ENCODE data around the gene DDX4.

Gene DDX4

DNA sequence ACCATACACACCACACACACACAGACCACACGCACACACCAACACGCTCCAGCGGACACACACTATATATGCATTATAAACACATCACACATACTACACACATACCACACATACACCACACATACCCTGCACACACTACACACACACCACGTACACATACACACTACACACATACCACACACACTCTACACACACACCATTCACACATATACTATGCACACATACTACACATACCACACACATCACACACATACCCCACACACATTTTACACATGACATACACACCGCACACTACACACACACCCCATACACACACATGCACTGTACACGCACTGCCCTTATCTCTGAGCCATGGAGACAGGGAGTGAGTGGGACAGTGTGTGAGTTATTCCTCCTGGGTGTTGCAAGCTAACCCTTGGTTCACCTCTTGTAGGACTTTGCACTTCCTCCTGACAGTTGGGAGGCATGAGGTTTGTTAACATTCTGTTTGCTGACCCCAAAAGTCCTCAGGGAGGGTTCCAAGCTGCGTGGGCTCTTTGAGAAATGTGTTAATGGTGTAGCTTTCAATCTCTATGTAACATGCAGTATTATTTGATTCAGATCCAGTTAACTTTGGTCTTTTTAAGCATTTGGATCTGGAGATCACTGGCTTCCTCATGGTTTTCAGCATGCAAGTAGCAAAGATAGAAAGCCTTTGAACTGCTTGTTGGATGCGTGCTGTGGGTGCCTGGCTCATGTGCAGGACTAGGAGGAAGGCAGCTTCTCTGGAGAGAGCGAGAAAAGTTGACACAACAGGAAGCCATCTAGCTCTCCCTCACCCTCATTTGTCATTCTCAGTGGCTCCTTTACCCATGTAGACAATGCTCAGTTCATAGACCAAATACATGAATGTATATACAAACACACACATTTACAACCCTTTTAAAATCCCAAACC lies 127.0 kb downstream of the DDX4 start:
- Histone ChIP-seq H3K36me3 (ENCODE audit: insufficient read depth, low read length) (no peaks in the 10 kb centered on the region), H3K27ac (ENCODE audit: low read depth, low read length) (no peak overlapping the region), H3K4me3 (ENCODE audit: low read depth, low read length) (no peak overlapping the region), H3K4me1 (ENCODE audit: control insufficient read depth, insufficient read depth, low read length, unreplicated experiment) (peaks cover 24% of the 10 kb centered on the region), H2AFZ (ENCODE audit: low read length, unreplicated experiment) (no peak overlapping the region), H3K79me2 (ENCODE audit: control insufficient read depth, insufficient read depth, low read length, unreplicated experiment) (no peaks in the 10 kb centered on the region), H3K27me3 (ENCODE audit: insufficient read depth, low read length) (no peaks in the 10 kb centered on the region)

DNA sequence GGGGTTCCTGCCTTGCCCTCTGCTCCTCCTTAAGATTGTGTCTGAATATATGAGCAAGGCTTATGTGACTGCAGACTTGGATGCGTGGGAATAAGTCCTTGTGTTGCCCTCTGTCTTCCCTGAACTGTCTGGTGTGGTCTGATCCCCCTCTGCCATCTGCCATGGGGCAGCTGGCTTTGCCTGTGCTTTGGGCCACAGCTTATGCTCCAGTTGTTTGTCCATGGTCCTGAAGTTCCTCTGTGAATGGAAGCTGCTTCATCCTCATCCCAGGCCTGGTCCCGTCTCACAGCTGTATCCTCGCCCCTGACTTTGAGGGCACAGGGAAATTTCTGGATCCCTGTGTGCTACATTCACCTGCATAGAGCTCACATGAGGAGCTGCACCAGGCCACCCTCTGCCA lies 128.0 kb downstream of the DDX4 start:
- no peak overlapping the region for H3K27ac ChIP-seq (ENCODE audit: low read depth, low read length)
- no peak overlapping the region for H2AFZ ChIP-seq (ENCODE audit: low read length, unreplicated experiment)
- H3K27me3 ChIP-seq (ENCODE audit: insufficient read depth, low read length), result no peaks in the 10 kb centered on the region
- H3K4me3 ChIP-seq (ENCODE audit: low read depth, low read length), result no peak overlapping the region
- no peaks in the 10 kb centered on the region for H3K79me2 ChIP-seq (ENCODE audit: control insufficient read depth, insufficient read depth, low read length, unreplicated experiment)
- peaks cover 24% of the 10 kb centered on the region for H3K4me1 ChIP-seq (ENCODE audit: control insufficient read depth, insufficient read depth, low read length, unreplicated experiment)
- no peaks in the 10 kb centered on the region for H3K36me3 ChIP-seq (ENCODE audit: insufficient read depth, low read length)

DNA sequence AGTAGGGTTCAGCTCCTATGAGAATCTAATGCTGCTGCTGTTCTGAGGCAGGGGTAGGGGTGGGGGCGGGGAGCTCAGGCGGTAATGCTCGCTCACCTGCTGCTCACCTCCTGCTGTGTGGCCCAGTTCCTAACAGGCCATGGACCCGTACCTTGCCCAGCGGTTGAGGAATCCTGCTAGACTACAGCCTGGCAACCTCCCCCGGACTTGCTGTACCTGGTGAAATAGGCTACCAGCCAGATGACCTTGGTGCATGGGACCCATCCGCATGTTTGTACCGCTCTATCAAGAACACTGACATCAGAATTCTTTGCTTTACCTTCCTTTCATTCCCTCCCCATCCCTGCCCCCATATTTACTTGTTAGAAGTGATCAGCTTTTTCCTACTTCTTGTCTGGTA lies 128.6 kb downstream of the DDX4 start:
- peaks cover 24% of the 10 kb centered on the region for H3K4me1 ChIP-seq (ENCODE audit: control insufficient read depth, insufficient read depth, low read length, unreplicated experiment)
- H3K79me2 ChIP-seq (ENCODE audit: control insufficient read depth, insufficient read depth, low read length, unreplicated experiment), result no peaks in the 10 kb centered on the region
- no peaks in the 10 kb centered on the region for H3K36me3 ChIP-seq (ENCODE audit: insufficient read depth, low read length)
- H3K4me3 ChIP-seq (ENCODE audit: low read depth, low read length), result no peak overlapping the region
- H3K27ac ChIP-seq (ENCODE audit: low read depth, low read length), result no peak overlapping the region
- no peaks in the 10 kb centered on the region for H3K27me3 ChIP-seq (ENCODE audit: insufficient read depth, low read length)
- H2AFZ ChIP-seq (ENCODE audit: low read length, unreplicated experiment), result no peak overlapping the region

Measured in ACC112 (cell line).